NCI-H187 (cell line): Measurements from ENCODE around the gene ARHGAP4.
A peak's percentile ranks its signal among the peaks of the same experiment; 100 is the strongest.

Experiments
- DNase-seq, 2 experiments: peaks; one replicate each; lab custom pipeline; 2025; lab: John Stamatoyannopoulos, UW

Gene ARHGAP4

DNA sequence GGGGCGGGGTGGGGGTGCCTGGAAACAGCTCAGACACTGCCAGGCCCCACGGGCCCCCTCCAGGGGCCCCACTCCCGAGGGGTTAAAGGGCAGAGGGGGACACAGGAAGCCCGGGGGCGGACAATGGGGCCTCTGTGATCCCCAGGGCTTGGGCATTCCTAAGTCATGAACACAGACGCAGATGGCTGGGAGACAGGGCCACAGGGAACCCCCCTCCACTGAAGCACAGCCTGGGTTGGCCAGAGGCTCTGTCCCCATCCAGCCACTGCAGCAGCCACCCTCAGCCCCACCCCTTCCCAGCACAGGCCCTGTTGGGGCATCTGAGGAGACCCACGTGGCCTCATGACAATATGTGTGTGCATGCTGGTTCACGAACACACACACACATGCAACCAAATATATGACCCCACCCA lies 44.0 kb downstream of the ARHGAP4 start:
- DNase-seq, result no peak

DNA sequence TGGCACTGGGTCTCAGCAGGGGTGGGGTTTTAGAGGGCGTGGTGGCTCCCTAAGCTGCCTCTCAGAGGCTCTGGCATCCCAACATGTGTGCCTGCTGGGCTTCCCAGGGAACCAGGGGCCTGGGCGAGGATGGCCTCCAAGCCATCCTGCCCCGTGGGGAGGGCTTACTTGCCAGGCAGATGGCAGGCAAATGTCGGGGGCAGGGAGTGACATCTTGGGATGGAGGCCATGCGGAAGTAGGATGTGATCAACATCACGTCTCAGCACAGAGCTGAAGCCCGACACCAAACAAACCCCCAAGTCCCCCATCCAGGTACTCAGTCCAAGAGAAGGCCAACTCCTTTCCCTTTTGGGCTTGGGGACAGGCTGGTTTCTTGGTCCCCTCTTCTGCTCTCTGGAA lies 44.8 kb downstream of the ARHGAP4 start:
- no peak for DNase-seq

DNA sequence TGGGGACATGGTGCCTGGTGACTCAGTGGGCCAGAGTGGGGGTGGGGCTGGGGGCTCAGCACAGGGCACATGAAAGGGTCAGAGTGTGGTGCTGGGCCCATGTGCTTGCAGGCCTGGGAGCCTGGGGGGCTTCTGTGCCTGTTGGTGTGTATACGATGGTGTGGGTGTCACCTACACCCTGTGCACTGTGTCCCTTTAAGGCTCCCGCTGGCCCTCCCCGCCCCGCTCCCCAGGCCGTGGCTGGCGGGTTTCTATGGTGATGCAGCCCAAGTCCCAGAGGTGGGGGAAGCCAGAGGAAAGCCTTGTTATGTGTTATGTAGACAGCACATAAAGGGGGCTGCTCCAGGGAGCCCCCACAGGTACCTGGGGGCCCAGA lies 45.6 kb downstream of the ARHGAP4 start:
- DNase-seq, result no peak

DNA sequence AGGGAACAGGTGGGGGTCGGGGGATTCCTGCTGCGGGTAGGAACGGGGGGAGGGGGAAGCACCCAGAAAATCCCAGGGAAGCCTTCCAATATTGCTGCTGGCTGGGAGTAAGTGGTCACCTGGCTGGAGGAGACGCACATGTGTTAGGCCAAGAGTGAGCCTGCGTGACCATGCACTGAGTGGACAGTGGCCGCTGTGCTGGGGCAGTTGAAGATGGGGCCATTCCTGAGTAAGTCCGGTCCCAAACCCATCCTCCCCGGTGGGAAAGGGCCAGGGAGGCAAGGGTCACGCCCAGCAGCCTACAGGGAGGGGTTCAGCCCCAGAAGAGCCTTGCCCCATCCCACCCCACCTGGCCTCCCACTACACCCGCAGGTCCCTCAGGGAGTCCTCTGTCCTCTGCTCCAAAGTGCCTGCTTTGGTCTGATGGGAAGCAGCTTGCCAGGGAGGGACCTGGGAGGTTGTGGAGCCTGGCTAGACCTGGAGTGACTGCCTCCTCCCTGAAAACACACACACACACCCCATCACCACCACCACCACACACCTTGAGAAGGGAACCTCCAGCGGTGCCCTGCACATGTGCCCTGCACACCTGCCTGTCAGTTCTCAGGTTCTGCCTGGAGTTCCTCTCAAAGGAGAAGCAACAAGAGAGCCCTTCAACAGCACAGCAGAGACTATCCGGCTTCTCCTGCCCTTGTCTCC lies 46.2 kb downstream of the ARHGAP4 start:
- peak in 1 of 2 experiments; percentile 48 for DNase-seq

GRCh38 chrX:153878969-153879653 lies 47.0 kb downstream of the ARHGAP4 start:
- peak; percentile 49 to 70 for DNase-seq

- DNase-seq, result no peak
Measured at GRCh38 chrX:153878345-153878744, 47.7 kb downstream of the ARHGAP4 start.

- no peak for DNase-seq
Measured at GRCh38 chrX:153877571-153878261, 48.3 kb downstream of the ARHGAP4 start.

DNA sequence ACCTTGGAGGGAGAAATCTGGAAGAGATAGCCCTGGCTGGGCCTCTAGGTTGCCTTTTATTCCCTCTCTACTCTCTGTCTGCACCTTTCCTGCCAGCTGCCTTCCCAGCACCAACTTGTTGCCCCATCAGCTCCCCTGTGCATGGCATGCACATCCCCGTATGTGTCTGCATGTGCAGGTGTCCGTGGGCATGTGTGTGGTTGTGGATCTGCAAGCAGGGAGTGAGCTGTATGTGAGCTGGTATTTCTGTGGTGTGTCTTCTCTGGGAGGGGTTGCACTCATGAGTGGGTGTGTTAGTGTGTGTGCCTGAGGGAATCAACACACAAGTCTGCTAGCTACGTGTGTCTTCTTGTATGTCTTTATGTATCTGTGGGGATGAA lies 50.0 kb downstream of the ARHGAP4 start:
- no peak for DNase-seq

GRCh38 chrX:153875391-153876111 lies 50.5 kb downstream of the ARHGAP4 start:
- peak; percentile 29 to 36 for DNase-seq

DNA sequence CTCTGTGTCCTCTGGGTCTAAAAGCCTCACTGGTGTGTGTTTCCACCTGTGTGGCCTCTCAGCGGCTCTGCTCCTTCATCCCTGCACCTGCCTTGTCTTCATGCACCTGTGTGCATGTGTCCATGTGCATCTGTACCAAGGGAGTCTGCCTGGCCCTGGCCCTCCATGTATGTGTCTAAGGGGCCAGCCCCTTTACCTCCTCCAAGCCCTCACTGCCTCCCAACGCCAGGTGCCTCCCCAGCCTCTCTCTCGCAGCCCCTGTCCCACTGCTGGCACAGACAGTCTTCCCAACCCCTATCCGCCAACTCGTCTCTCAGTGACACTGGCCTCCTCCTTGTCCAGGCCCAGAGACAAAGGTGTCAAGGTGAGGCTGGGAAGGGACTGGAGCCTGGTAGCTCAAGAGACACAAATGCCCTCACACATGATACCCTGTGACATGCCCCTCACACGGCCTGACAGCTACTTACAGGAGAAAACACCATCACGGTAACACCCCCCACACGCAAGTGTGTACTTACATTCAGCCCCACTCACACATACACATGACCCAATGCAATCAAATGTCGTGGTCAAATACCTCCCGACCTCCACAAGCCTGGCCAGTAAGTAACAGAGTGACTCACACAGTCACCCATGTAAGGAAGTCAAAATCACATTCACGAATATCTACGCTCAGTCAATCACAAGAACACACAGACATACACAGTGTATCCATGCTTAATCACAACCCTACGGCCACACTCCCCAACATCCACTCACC lies 51.5 kb downstream of the ARHGAP4 start:
- no peak for DNase-seq

DNA sequence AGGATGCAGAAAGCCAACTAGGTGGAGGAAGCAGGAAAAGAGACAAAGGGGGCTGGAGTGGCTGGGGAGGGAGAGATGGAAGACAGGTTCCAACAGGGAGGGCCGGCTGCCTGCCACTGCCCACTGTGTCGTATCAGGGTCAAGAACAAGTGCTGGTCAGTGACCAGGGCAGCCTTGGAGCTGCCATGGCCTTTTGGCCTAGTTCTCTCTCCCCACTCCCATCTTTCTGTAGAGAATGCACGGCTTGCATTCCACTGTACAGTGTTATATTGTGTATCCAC lies 52.0 kb downstream of the ARHGAP4 start:
- no peak for DNase-seq

DNA sequence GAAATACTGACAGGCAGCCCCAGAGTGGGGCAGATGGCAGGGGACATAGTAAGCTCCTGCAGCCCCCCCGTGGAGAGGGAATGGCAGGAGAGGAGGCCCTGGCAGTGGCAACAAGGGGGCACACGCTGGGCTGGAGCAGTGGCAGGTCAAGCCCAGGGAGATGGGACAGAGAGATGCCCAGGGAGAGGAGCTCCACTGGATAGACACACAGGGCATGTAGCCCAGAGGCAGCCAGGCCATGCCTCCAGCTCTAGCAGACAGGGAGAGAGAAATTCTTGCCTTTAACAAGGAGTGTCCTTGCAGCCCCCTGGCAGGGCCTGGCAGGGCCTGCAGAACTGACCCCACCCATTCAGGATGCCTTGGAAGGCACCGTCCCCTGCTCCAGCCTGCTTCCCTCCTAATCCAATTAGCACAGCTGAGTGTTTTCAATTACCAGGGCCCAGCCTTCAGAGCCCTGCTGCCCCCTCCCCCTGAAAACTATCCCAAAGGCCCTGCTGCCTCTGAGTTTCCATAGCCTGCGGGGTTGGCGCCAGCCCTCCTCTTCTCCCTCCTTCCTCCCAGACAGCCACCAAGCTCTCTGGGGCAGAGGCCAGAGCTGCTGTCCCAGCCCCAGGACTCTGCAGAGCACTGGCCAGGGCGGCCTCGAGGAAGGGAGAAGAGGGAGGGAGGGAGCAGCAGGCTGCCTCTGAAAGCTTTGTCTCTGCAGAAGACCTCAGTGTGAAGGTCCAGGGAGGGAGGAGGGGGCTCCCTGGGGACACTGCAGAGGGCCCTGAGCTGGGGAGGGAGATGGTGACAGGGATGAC lies 52.6 kb downstream of the ARHGAP4 start:
- DNase-seq, result no peak

DNA sequence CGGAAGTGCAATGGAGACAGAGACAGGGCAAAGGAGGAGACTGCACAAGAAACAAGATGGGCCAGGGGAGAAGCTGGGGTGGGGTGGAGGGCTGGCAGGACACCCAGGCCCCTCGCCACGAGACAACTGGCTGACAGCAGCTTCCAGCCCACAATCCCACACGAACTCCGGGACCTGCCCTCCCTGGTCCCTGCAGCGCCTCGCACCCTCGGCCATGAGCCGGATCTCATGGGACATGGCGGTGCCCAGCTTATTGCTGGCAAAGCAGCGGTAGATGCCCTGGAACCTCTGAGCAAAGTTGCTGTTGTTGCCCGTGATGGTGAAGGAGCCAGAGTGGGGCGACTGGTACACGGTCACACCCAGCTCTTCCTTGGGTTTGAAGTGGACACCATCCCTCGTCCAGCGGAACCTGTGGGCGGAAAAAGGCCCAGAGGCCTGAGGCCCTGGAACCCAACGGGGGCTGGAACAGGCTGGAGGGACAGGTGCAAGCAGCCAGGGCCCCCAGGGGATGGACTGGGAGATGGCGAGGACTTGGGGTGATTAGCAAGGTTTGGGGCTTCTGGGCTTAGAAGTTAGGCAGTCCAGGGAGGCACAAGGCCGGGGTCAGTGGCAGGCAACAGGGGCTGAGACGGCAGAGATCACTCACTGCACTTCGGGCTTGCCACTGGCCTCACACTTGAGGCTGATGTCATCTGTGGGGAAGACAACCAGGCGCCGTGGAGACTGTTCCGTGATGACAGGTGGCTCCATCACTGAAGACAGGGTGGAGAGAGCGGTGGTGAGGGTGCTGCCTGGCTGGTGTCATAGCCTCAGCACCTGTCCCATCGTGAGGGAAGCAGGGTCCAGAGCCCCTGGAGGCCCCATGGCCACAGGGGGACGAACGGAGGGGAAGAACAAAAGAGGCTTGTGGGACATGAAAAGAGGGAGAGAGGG lies 53.9 kb downstream of the ARHGAP4 start:
- DNase-seq, result no peak

GRCh38 chrX:153871451-153871850 lies 54.6 kb downstream of the ARHGAP4 start:
- DNase-seq, result no peak

DNA sequence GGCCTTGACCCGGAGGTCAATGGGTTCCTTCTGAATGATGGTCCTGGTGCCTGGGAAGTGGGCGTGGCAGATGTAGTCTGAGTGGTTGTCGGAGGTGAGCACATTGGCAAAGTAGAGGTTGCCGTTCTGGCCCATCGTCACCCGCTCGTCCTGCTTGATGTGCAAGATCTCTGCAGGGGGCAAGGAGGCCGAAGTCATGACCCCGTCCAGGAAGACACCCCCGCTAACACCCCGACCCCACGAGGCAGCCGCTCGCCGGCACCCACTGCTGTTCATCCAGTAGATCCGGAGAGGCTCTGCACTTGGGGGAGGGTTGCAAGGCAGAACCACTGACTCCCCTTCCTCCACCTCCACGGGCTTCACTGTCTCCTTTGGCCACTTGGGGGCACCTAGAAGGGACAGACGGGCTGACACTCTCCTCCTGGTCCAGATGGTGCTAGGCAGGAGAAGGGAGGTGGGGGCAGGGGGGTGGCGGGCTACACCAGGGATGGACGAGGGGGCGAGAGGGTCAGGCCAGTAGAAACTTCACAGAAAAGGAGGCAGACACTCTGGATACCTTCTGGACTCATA lies 55.2 kb downstream of the ARHGAP4 start:
- DNase-seq, result no peak

- no peak for DNase-seq
Measured at GRCh38 chrX:153870288-153870690, 55.8 kb downstream of the ARHGAP4 start.

DNA sequence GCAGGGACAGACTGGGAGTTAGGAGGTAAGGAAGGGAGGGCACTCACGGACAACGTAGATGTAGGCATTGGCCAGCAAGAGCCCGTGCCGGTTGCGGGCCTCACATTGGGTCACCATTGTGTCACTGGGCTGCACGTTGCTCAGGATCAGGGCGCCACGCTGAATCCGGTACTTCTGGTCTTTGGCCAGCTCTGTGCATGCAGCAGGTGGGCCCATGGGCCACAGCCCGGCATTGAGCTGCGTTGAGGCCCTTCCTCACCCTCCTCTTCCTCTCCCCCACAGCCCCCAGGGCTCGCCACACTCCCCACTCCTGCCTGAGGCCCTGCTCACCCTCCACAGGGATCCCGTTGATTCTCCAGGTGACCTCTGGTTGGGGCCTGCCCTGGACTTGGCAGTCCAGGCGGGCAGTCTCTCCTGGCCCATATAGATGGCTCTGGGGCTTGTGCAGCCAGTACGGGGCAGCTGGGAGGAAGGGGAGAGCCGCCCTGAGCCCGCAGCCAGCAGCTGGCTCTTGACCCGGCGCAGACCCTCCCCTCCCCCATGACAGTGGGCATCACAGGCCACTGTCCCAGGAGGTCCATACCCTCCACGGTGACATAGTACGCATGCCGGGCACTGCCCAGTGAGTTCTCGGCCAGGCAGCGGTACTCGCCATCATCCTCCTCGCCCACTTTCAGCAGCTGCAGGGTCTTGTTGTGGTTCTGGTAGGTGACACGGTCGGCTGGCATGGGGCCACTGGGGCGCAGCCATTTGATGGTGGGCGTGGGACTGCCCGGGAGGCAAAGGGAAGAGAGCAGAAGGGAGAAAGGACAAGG lies 56.4 kb downstream of the ARHGAP4 start:
- DNase-seq, result no peak

DNA sequence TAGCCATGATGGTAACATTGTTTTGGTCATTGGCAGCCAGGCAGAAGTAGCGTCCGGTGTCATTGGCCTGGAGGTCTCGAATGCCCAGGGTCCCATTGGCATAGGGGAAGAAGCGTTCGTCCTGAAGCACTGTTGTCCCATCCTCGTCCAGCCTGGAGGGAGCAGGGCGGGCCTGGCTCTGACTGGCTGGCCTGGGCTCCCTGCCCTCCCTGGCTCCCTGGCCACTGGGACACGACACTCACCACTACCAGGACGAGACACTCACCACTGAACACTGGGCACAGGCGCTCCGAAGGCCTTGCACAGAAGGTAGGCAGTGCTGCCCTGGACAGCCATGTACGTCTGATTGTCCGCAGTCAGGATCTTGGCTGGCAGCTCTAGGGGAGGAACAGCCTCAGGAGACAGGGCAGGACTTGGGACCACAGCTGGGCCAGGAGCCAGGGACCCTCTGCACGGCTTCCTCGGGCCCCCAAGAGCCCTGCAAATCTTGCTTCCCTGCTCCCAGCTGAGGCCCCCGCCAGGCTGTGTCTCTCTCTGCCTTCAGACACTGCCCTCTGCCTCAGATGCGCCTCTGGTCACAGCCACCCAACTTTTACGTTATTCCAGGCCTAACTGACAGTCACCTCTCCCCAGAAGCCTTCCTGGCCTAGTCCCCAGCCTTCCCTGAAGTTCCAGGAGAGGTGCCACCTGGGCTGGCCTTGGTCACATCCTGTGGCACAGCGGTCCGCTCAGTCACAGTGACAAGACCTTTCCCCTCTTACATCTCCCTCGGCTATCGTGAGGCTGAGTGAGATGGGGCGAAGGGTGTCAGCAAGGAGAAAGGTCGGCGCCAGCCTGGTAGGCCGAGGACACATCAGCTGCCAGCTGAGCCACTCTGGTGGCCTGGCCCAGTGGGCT lies 57.2 kb downstream of the ARHGAP4 start:
- DNase-seq, result no peak
